Measurements from ENCODE around the gene MPRIP. TPM values are rescaled to one million over a fixed set of nuclear protein-coding genes. Genes with fewer than 3 reads are reported as not detected.

The MPRIP gene
- total RNA-seq, 1 experiment from 2014 or later, result 140 TPM

DNA sequence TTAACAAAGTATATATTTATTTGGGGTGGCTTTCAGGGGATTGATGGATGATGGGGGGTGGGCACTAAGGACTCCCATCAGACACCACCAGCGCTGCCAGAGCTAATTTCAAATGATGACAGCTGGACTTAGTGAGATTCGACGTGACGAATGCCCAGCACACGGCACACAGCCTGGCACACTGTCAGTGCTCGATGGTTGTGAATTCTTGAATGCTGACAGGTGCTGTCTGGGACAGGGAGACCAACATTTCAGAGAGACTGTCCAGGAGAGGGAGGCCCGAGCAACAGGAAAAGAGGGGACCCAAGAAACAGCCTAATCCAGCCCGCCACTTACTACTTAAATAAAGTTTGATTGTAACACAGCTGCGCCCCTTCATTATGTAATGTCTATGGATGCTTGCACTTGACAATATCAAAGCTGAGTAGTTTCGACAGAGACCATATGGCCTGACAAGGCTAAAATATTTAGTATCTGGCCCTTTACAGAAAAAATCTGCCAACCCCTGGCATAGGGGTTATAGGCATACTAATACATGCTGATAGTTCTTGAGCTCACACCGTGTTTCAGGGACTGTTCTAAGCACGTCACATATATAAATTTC is 6.2 kb upstream of the MPRIP start:
- peaks cover 3% of the 10 kb centered on the region; the same call in 1 of the 2 replicates for H3K27me3 Mint-ChIP-seq (ENCODE audit: low read depth)
- DNase-seq (ENCODE audit: low spot score), result no peak
- no peaks in the 10 kb centered on the region for H3K36me3 Mint-ChIP-seq
- peaks cover 5% of the 10 kb centered on the region for H3K4me1 Mint-ChIP-seq
- CTCF ChIA-PET, result interaction anchor here (0.9 kb wide), 1 partner anchor 44 kb away, joined by 3 read pairs; no protein-coding TSS in a partner anchor
- no peaks in the 10 kb centered on the region for H3K9me3 Mint-ChIP-seq
- no peak for ATAC-seq
- H3K4me3 Mint-ChIP-seq, result no peak overlapping the region
- POLR2A ChIA-PET, result no interaction called here
- no peak overlapping the region for H3K27ac Mint-ChIP-seq
- TF ChIP-seq JAZF1 (CRISPR knock-in tag; IDR thresholded peaks at IDR 0.05), result no peak
- TF ChIP-seq ZNF423 (CRISPR knock-in tag; IDR thresholded peaks at IDR 0.05), result no peak
- TF ChIP-seq SP1 (CRISPR knock-in tag; conservative IDR thresholded peaks at IDR 0.05), result no peak
- no peak for TF ChIP-seq TCF7 (CRISPR knock-in tag; IDR thresholded peaks at IDR 0.05; ENCODE audit: low read depth)

DNA sequence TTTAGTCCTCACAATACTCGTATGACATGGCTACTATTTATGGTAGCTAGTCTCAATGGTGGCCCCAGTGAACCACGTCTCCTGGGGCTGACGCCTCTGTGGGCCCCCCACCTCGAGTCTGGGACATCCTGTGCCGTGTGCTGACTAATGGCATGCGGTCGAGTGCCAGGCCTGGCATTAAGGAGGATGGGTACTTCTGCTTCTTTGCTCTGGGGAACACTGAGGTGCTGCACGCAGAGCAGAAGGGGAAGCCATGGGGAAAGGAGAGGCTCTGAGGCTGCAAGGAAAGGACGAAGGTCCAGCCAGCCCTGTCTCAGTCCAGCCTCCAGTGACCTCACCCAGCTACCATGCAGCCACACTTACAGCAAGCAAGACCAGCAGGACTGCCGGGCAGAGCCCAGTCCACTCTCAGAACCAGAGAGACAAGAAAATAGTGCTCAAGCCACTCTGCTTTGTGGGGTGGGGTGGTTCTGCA is 5.7 kb upstream of the MPRIP start:
- Mint-ChIP-seq H3K27me3 (ENCODE audit: low read depth) (peaks cover 8% of the 10 kb centered on the region; the same call in 1 of the 2 replicates), H3K4me1 (peaks cover 10% of the 10 kb centered on the region), H3K4me3 (no peak overlapping the region), H3K27ac (no peak overlapping the region), H3K36me3 (no peaks in the 10 kb centered on the region), H3K9me3 (no peaks in the 10 kb centered on the region)
- DNase-seq (ENCODE audit: low spot score), result no peak
- no peak for ATAC-seq
- TF ChIP-seq, protein P1, sequence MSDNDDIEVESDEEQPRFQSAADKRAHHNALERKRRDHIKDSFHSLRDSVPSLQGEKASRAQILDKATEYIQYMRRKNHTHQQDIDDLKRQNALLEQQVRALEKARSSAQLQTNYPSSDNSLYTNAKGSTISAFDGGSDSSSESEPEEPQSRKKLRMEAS (CRISPR knock-in tag; IDR thresholded peaks at IDR 0.05), result no peak
- no peak for TF ChIP-seq JAZF1 (CRISPR knock-in tag; IDR thresholded peaks at IDR 0.05)
- TF ChIP-seq TP53 (CRISPR knock-in tag; IDR thresholded peaks at IDR 0.05), result no peak
- TF ChIP-seq, protein P2, sequence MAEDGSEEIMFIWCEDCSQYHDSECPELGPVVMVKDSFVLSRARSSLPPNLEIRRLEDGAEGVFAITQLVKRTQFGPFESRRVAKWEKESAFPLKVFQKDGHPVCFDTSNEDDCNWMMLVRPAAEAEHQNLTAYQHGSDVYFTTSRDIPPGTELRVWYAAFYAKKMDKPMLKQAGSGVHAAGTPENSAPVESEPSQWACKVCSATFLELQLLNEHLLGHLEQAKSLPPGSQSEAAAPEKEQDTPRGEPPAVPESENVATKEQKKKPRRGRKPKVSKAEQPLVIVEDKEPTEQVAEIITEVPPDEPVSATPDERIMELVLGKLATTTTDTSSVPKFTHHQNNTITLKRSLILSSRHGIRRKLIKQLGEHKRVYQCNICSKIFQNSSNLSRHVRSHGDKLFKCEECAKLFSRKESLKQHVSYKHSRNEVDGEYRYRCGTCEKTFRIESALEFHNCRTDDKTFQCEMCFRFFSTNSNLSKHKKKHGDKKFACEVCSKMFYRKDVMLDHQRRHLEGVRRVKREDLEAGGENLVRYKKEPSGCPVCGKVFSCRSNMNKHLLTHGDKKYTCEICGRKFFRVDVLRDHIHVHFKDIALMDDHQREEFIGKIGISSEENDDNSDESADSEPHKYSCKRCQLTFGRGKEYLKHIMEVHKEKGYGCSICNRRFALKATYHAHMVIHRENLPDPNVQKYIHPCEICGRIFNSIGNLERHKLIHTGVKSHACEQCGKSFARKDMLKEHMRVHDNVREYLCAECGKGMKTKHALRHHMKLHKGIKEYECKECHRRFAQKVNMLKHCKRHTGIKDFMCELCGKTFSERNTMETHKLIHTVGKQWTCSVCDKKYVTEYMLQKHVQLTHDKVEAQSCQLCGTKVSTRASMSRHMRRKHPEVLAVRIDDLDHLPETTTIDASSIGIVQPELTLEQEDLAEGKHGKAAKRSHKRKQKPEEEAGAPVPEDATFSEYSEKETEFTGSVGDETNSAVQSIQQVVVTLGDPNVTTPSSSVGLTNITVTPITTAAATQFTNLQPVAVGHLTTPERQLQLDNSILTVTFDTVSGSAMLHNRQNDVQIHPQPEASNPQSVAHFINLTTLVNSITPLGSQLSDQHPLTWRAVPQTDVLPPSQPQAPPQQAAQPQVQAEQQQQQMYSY (CRISPR knock-in tag; IDR thresholded peaks at IDR 0.05), result no peak
- TF ChIP-seq ZNF671 (CRISPR knock-in tag; IDR thresholded peaks at IDR 0.05), result no peak
- TF ChIP-seq ZNF416 (CRISPR knock-in tag; IDR thresholded peaks at IDR 0.05), result no peak
- no peak for TF ChIP-seq NFATC4 (CRISPR knock-in tag; IDR thresholded peaks at IDR 0.05)
- no peak for TF ChIP-seq FOXK1 (CRISPR knock-in tag; IDR thresholded peaks at IDR 0.05)
- no peak for TF ChIP-seq NR2C2 (CRISPR knock-in tag; IDR thresholded peaks at IDR 0.05)
- TF ChIP-seq, protein P3, sequence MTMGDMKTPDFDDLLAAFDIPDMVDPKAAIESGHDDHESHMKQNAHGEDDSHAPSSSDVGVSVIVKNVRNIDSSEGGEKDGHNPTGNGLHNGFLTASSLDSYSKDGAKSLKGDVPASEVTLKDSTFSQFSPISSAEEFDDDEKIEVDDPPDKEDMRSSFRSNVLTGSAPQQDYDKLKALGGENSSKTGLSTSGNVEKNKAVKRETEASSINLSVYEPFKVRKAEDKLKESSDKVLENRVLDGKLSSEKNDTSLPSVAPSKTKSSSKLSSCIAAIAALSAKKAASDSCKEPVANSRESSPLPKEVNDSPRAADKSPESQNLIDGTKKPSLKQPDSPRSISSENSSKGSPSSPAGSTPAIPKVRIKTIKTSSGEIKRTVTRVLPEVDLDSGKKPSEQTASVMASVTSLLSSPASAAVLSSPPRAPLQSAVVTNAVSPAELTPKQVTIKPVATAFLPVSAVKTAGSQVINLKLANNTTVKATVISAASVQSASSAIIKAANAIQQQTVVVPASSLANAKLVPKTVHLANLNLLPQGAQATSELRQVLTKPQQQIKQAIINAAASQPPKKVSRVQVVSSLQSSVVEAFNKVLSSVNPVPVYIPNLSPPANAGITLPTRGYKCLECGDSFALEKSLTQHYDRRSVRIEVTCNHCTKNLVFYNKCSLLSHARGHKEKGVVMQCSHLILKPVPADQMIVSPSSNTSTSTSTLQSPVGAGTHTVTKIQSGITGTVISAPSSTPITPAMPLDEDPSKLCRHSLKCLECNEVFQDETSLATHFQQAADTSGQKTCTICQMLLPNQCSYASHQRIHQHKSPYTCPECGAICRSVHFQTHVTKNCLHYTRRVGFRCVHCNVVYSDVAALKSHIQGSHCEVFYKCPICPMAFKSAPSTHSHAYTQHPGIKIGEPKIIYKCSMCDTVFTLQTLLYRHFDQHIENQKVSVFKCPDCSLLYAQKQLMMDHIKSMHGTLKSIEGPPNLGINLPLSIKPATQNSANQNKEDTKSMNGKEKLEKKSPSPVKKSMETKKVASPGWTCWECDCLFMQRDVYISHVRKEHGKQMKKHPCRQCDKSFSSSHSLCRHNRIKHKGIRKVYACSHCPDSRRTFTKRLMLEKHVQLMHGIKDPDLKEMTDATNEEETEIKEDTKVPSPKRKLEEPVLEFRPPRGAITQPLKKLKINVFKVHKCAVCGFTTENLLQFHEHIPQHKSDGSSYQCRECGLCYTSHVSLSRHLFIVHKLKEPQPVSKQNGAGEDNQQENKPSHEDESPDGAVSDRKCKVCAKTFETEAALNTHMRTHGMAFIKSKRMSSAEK (CRISPR knock-in tag; IDR thresholded peaks at IDR 0.05; ENCODE audit: borderline replicate concordance), result no peak
- TF ChIP-seq ZNF423 (CRISPR knock-in tag; IDR thresholded peaks at IDR 0.05), result no peak
- no peak for TF ChIP-seq HMGA2 (CRISPR knock-in tag; IDR thresholded peaks at IDR 0.05)
- TF ChIP-seq, protein P4, sequence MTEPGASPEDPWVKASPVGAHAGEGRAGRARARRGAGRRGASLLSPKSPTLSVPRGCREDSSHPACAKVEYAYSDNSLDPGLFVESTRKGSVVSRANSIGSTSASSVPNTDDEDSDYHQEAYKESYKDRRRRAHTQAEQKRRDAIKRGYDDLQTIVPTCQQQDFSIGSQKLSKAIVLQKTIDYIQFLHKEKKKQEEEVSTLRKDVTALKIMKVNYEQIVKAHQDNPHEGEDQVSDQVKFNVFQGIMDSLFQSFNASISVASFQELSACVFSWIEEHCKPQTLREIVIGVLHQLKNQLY (CRISPR knock-in tag; IDR thresholded peaks at IDR 0.05), result no peak
- TF ChIP-seq, protein P5, sequence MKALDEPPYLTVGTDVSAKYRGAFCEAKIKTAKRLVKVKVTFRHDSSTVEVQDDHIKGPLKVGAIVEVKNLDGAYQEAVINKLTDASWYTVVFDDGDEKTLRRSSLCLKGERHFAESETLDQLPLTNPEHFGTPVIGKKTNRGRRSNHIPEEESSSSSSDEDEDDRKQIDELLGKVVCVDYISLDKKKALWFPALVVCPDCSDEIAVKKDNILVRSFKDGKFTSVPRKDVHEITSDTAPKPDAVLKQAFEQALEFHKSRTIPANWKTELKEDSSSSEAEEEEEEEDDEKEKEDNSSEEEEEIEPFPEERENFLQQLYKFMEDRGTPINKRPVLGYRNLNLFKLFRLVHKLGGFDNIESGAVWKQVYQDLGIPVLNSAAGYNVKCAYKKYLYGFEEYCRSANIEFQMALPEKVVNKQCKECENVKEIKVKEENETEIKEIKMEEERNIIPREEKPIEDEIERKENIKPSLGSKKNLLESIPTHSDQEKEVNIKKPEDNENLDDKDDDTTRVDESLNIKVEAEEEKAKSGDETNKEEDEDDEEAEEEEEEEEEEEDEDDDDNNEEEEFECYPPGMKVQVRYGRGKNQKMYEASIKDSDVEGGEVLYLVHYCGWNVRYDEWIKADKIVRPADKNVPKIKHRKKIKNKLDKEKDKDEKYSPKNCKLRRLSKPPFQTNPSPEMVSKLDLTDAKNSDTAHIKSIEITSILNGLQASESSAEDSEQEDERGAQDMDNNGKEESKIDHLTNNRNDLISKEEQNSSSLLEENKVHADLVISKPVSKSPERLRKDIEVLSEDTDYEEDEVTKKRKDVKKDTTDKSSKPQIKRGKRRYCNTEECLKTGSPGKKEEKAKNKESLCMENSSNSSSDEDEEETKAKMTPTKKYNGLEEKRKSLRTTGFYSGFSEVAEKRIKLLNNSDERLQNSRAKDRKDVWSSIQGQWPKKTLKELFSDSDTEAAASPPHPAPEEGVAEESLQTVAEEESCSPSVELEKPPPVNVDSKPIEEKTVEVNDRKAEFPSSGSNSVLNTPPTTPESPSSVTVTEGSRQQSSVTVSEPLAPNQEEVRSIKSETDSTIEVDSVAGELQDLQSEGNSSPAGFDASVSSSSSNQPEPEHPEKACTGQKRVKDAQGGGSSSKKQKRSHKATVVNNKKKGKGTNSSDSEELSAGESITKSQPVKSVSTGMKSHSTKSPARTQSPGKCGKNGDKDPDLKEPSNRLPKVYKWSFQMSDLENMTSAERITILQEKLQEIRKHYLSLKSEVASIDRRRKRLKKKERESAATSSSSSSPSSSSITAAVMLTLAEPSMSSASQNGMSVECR (CRISPR knock-in tag; IDR thresholded peaks at IDR 0.05; ENCODE audit: borderline replicate concordance), result no peak
- POLR2A ChIA-PET, result no interaction called here
- CTCF ChIA-PET, result interaction anchor here (0.9 kb wide), 1 partner anchor 45 kb away, joined by 3 read pairs; no protein-coding TSS in a partner anchor
